GM18508 (cell line): ENCODE data around the gene VAV2.

Experiments used
- ATAC-seq: cut with Tn5 transposase; IDR thresholded peaks from one replicate; pipeline ENCODE4 v1.9.1; 2021; ENCODE audit warnings: moderate number of reproducible peaks; ENCODE audit not compliant: insufficient read depth, unreplicated experiment

The VAV2 gene

DNA sequence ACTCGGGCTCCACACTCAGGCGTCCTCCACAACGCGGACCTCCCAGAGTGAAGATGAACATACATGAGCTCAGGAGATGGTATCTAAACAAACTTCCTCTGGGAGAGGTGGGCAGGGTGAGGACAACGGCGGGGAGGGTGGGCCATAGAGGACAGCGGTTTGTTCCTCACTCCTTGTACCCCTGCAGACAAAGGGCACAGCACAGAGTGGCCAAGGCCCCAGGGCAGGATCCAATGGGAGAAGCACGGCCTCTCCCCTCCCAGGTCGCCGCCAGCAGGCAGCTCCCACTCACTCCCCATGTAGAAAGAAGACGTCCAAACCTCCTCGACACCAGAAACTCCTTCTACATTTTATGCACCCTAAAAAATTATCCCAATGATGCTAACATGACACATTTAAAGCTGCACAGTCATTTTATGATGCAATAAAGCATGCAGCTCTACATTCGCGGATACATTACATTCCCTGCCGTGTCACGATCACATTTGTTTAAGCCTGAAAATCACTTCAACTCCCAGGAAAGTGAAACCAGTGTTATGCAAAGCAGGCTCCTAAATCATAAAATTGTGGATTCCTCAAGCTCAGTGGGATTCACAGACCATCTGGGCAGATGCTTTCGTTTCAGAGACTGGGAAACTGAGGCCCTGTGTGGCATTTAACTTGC, 166.4 kb downstream of the VAV2 start:
- ATAC-seq = no peak

DNA sequence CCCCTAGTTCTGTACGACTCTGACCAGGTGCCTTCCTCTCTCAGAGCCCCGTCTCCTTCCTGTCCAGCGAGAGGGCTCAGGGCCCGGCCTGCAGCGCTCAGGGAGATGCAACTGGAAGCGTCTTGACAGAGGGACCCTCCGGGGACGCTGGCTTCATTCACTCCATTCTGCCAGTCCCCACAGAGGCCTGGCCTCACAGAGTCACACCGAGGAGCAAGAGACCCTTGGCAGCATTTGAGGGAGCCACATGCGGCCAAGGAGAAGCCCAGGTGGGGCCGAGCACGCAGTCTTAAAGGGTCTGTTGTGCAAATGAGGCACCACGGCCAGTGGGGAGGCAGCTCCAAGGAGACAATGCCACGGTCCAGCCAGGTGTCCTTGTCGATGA, 167.3 kb downstream of the VAV2 start:
- ATAC-seq = no peak

DNA sequence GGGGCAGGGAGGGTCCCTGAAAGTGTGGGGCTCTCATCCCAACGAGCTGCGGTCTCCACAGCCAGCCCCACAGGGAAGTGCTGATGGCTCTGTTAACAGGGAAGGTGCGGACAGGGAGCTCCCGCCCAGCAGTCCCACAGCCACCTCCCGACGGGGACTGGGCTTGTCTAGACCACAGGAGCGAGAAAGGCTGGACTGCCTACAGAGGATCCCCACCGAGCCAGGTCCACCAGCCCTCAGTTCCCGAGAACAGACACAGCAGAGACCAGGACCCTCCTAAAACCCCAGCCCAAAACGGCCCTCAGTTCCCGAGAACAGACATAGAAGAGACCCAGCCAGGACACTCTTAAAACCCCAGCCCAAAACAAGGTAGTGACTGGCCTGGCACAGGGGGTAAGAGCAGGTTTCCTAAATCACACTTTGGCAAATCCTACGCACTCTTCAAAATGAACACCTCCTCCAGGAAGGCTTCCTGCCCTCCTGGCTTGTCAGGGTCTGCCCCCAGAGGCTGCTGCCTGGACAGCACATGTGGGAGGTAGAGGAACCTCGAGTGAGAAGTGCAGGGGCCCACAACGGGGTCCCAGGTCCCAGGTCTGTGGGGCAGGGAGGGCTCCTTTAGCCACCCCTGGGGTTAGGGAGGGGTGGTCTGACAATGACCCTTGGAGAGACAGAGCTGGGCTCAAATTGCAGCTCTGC, 167.9 kb downstream of the VAV2 start:
- no peak for ATAC-seq

DNA sequence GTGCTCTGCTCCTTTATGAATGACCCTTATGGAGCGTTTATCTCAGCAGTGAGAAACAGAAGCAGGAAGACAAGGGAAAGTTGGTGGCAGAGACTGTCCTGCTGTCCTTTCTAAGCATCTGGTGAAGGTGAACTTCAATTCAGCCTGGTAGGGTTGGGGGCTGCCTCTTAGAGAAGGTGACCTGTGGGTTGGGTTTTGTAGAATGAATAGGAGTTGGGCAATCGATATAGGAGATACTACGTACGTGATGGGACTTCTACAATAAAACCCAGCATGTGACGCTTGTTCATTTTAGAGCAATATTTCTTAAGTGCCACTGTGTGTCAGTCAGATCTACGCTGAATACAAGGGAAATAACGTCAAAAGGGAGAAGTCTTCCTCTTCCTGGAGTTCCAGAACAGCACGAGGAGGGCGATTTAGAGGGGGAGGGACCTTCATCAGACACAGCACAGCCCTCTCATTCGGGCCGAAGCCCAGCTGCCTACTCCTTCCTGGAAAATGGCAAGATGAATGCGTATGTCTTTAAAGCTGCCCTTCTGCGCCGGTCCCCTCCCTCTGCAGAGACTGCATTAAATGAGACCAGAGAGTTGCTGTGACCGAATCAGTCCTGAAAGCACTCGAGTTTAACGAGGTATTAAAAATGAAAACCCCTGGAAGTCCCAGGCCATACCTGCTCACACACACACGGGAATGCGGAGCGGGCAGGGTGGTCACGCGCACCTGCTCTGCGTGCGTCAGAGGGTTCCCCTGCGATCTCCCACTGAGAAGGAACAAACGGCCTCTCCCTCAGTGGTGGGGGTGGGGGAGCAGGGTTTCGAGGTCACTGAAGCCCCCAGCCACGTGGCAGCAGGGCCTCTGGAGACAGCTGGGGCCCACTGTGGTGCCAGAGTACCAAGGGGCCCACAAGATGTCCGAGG, 168.7 kb downstream of the VAV2 start:
- ATAC-seq = no peak

DNA sequence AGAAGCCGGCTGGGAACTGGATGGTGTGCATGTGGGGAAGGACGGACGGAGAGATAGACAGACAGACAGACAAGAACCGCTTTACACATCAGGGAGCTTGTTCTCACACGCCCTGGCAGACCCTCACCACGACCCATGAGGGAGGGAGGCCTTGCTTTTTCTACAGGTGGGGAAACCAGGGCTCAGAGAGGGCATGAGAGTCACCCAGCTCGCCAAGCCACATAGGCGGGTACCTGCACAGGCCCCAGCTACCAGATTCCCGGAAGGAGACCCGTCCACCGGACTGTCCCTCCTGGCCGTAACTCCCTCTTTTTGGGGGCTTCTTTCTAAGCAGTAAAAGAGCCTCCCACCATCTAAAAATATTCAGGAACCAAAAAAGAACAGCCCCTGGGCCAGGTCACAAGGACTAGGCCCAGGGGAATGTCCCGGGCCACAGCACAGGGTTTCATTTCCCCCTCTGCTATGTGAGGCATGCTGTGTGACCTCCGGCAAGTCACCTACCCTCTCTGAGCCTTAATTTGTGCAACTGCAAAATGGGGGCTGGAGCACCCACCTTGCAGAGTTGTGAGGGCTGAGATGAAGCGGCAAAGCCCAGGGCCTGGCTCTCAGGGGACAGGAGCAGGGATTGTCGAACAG, 169.6 kb downstream of the VAV2 start:
- ATAC-seq = no peak

DNA sequence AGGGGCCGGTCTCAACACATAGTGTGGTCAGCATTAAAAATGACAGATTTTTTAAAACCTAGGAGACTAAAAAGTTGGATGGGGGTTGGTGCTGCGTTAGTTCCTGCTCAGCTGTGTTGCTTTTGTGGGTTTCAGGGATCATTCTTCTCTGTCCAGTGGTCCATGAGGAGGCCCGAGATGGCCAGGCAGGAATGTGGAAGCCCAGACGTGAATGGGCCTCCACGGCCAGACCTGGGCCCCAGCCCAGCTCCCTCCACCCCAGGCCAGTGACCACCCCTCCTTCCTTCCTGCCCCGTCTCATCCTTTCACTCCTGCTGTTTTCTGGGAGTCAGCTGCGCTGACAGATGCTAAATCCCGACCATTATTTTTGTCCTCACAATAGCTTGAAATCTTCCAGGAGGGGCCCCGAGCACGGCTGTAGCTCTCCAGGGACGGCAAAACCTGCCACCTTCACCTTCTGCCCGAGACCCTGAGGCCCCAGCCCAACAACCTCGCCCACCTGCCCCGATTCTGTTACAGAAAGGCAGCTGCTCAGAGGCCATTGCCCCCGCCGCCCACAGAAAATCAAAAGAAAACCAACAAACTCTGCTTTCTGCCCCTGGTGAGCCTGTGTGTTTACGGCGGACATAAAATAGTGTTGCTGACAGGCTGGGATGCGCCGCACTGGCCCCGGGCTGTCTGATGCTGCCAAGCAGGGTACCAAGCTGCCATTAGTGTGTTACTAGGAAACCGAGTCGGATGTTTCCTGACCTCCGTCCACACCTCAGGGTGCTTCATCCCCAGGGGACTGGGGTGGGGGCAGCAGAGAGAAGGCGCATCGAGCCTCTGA, 170.3 kb downstream of the VAV2 start:
- no peak for ATAC-seq

DNA sequence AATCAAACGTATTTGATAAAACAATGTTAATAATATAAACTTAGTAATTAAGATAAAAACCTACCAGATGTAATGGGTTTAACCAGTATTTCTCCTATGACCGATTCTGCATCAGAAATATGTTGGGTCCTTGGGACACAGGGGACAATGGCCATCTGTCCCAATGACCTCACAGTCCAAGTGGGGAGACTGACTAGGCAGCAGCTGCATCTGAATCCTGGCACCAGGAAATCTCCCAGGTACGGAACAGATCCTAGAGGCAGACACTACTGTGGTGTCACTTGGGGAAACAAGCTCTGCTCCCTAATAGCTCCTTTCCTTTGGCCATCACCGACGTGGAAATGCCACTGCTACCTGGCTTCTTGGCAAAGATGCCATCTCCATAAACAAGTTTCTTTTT, 172.2 kb downstream of the VAV2 start:
- no peak for ATAC-seq

DNA sequence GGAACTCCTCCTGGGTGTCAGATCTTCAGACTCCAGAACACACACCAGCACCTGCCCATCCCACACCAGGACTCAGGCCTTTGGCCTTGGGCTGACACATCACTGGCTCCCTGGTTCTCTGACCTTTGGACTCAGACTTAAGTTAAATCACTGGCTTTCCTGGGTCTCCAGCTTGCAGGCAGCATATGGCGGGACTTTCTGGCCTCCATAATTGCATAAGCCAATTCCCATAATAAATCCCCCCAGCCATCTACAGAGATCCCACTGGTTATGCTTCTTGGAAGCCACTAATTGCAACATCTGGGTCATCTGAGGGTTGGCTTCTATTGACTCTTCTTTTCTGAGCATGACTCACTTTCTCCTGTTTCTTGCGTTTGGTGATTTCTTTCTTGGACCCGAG, 173.7 kb downstream of the VAV2 start:
- ATAC-seq = no peak

DNA sequence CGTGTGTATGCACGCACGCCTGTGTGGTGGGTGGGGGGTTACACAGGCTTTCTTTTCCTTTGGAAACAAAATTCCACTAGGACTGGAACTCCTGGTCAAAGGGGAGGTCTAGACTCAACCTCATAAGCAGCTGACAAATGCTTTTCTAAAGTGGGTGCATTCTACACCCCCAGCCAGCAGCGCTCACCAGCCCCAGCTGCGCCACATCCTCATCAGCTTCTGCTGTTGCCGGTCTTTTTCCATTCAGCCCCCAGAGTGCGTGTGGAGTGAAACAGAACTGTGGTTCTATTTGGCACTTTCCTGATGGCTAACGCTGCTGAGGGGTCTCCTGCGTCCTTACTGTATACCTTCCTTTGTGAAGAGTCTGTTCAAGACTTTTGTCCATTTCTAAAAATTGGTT, 176.3 kb downstream of the VAV2 start:
- ATAC-seq = no peak

DNA sequence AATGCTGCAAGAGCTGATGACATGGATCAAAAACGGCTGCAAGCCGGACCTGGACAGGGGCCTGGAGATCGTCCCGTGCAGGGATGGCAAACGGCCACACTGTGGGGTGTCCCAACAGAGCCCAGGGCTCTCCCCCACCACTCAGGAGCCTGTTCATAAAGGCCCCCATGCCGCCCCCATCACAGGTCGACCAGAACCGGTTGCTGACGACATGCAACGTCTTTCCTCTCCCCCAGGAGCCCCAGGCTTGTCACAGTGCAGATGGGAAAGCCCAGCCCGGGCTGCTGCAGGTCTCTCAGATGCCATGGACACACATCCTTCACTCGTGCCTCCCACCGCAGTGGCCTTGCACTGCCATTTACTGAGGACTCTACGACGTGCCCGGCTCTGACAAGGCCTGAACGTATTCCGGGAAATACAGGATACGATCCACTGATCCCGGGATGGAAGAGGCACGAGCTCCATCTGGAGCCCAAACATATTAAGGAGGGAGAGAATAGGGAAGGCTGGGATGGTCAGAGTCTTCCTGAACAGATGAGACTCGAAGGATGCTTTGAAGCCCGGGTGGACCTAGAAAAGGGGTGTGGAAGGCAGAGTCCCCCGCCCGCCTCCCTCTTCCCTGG, 177.4 kb downstream of the VAV2 start:
- no peak for ATAC-seq

DNA sequence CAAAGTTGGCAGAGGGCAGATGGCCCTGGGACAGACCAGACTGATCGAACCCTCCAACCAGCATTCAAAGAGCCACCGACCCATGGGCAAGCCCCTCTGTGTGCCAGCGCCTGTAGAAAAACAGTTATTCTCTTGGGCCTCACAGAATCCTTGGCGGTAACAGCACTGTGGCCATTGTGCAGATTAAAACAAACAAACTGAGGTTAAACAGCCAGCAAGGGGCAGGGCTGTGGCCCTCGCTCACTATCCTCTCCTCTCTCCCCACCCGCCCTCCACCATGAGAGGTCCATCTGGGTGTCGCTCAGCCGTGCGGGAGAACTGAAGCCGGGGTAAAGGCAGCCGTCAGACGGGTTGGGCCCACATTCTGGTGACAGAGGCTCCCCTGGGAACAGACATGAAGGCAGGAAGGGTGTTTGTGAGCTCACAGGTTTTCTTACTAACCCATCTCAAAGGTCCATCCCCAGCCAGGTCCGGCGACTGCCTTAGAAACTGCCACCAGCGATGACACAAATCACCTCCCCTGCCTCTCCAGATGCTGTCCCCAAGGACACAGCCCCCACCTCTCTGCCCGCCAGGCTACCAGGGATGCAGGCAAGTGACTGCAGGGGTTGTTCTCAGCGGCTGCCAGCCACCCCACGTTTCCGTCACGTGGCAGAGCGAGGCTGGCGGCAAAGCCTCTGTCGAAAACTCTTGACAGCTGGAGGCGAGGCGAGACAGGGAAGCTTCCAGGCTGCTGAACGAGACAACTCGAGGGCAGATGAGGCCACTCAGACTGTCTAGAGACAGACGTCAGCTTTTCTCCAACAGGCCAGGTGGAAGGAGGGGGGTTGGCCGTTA, 178.2 kb downstream of the VAV2 start:
- no peak for ATAC-seq

DNA sequence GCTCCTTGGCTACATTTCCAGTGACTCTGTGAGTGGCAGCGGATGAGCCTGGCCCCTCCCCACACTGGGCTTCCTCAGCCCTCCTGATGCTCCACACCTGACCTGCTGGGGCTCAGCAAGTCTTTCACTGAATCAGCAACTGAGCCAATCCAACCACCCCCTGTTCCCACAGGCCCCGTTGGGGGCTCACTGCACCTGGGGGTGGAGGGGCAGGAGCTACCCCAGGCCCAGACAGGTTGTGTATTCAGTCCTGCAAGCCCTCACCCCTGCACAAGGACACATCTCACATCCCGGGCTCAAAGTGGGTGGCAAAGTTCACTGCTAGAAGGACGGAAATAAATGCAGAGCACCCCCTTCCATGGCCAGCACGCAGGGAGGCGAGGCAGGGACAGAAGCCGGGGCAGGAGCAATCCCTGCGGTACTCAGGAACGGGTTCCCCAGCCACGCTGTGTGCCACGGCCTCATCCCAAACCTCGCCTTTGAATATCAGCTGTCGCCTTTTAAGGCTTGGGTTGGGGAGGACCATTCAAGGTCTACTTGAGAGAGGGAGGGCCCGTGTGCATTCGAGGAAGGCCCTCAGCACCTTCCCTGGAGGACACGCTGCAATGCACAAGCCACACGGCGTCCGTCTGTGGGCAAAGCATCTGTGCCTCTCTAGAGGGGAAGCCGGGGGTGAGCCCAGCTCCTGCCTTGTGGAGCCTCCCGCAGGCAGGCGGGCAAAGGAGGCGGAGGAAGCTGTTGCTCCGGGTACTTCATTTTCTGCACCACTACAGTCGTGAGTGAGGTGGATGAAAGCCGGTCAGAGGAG, 179.0 kb downstream of the VAV2 start:
- no peak for ATAC-seq

DNA sequence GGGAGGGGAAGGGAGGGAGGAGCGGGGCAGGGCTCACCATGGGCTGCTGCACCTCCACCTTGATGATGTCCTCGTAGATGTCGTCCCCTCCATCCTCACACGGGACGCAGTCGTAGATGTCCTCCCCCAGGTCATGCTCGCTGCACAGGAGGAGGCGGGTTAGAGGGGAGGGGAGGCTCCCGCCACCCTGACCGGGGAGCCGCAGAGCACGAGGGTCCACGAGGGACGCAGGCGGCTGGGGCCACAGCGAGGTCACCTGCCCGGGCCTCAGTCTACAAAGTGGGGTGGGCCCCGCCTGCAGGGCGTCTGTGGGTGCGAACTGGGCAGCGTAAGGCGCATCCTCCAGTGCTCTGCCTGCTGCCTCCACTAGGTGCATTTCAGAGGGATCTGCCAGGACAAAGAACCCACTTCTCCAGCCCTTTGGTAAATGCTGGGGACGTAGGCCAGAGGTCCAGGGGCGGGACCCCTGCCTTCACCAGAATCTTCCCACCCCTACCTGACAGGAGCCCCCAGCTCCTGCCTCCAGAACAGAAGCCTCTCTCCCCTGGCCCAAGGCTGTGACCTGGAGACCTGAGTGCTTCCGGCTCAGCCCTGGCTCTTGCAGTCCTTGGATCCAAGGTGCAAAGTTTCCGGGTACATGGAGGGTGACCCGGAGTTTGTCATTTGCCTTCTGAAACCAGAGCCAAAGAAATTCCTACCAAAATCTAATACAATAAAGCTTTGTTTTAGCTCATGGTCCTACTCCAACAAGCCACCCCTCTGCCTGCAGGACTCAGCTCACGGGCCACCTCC, 179.9 kb downstream of the VAV2 start:
- ATAC-seq = no peak

DNA sequence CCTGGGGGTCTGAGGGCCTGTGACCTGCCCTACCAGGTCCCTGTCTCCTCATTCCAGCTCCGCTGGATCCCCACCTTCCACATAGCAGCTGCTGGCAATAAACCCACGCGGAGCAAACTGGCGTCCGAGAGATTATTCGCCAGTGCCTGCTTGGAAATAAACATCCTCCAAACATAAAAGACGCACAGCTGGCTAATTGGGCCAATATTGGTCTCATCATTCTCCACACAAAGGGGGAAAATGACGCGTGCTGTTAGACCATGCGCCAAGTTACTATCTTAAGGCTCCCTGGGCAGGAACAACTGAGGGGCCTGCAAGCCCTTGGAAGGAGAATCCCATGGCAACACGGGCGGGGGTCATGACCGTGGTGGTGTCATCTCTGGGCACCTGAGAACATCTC, 180.7 kb downstream of the VAV2 start:
- no peak for ATAC-seq

DNA sequence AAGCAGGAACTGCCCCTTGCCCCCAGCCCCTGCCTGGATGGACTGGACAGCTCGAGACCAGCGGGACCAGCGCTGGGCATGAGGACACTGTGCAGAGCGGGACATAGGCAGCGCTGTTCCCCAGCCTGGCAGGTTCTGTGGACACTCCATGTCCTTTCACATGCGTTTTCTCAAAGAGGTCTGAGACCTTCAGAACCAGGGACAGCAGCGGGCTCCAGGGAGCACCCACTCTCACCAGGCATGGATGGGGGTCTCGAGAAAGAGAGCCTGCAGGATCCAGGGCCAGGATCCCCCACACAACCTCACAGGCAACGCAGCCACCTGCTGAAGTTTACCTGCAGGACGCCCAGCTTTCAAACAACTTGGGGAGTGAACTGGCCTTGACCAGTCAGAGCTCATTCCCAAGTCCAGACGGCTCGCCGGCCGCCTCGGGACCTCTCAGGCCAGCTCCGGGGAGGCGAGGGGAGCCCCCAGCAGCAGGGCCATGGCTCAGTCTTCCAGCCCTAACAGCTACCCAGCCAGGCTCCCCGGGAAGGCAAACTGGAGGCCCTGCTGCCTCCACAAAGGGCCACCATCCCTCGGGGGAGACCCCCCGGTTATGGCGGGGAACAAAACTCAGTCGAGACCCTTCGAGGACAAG, 181.4 kb downstream of the VAV2 start:
- ATAC-seq = no peak

DNA sequence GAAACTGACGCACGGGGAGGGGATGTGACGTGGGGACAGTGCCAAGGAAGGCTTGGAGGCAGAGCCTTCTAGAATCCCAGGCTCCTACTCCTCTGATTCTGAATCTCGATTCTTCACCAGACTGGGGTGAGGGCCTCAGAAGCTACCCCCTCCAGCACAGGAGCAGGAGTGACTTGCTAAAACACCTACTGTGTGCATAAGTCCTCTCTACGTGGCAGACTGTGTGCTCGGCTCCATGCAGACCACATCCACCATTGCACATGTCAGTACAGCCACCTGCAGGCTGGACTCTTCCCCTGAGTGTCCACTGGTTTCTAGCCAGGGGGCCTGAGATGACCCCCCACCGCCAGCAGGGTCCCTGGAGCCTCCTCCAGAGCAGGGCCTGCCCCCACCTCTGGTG, 182.8 kb downstream of the VAV2 start:
- no peak for ATAC-seq

DNA sequence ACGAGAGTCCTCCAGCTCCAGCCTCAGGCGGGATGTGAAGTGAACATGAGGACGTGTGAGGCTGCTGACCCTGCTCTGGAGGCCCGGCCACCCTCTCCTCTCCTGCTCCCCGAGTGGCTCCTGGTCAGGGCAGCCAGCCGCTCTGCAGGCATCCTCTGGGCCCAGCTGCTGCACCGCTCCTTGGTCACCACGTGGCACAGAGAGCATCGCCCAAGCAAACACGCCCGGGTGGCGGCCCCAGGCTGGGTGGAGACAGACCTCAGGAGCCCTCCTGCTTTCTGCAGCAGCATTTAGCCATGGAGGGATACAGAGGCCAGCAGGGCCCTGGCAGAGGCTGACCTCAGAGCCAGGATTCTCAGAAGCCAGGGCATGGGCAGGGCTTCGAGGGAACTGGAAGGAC, 184.3 kb downstream of the VAV2 start:
- ATAC-seq = no peak
